ENCODE measurements around the gene ZCCHC24. TPM values are rescaled to one million over a fixed set of nuclear protein-coding genes. Genes with fewer than 3 reads are reported as not detected.

Gene ZCCHC24
- total RNA-seq, 2 donors from 2014 or later, result 45.6 to 85.9 TPM

- Histone ChIP-seq H3K4me3 (no peak overlapping the region), H3K4me1 (peaks cover 0 to 30% of the 10 kb centered on the region in 2 donors), H3K27ac (peak overlapping the region in 1 of 2 donors; percentile 66), H3K9me3 (no peaks in the 10 kb centered on the region), H3K36me3 (no peaks in the 10 kb centered on the region), H3K27me3 (no peaks in the 10 kb centered on the region)
- no peak for DNase-seq (ENCODE audit: low spot score)
- no peak for TF ChIP-seq CTCF (IDR thresholded peaks at IDR 0.05)
Observed at GRCh38 chr10:79483948-79484347, 38.5 kb upstream of the ZCCHC24 start.

DNA sequence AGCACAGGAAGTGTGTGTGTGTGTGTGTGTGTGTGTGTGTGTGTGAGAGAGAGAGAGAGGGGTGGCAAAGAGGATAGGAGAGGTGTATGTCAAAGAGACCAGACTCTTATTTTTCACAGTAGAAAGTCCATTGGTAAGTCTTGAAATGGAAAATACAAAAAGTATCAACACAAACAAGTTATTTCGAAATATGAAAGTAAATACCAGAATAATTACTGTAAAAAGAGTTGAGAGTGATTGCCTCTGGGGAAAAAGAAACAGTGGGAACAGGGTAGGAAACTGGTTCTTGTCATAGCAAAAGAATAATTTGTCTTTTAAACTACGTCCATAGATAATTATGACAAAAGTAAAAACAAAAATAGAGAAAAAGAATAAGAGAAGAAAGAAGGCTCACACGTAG lies 37.9 kb upstream of the ZCCHC24 start:
- Histone ChIP-seq H3K9me3 (no peaks in the 10 kb centered on the region), H3K27me3 (no peaks in the 10 kb centered on the region), H3K4me1 (peaks cover 0 to 25% of the 10 kb centered on the region in 2 donors), H3K4me3 (no peak overlapping the region), H3K27ac (peak overlapping the region in 1 of 2 donors; percentile 66), H3K36me3 (no peaks in the 10 kb centered on the region)
- DNase-seq (ENCODE audit: low spot score), result no peak
- TF ChIP-seq CTCF (IDR thresholded peaks at IDR 0.05), result no peak

- TF ChIP-seq CTCF (IDR thresholded peaks at IDR 0.05), result no peak
- H3K4me3 ChIP-seq, result no peak overlapping the region
- no peaks in the 10 kb centered on the region for H3K9me3 ChIP-seq
- peaks cover 0 to 20% of the 10 kb centered on the region in 2 donors for H3K4me1 ChIP-seq
- no peak for DNase-seq (ENCODE audit: low spot score)
- H3K36me3 ChIP-seq, result no peaks in the 10 kb centered on the region
- peak overlapping the region in 1 of 2 donors; percentile 66 for H3K27ac ChIP-seq
- no peaks in the 10 kb centered on the region for H3K27me3 ChIP-seq
Observed at GRCh38 chr10:79482741-79483140, 37.3 kb upstream of the ZCCHC24 start.

DNA sequence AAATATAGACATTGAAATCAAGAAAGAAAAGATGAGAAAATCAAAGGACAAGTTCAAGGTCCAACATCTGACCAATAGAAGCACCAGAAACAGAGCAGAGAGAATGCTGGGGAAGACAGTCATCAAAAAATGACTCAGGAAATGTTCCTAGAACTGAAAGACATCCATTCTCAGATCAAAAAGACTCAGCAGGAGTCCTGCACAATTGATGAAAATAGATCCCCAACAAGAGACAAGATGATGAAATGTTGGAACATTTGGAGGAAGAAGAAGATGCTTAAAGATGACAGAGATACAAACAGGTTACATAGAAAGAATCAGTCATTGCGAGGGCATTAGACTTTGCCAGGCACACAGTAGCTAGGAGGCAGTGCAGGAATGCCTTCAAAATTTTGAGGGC lies 36.9 kb upstream of the ZCCHC24 start:
- H3K9me3 ChIP-seq, result no peaks in the 10 kb centered on the region
- H3K4me3 ChIP-seq, result no peak overlapping the region
- H3K36me3 ChIP-seq, result no peaks in the 10 kb centered on the region
- no peaks in the 10 kb centered on the region for H3K27me3 ChIP-seq
- H3K27ac ChIP-seq, result peak overlapping the region in 1 of 2 donors; percentile 66
- DNase-seq (ENCODE audit: low spot score), result no peak
- peaks cover 0 to 15% of the 10 kb centered on the region in 2 donors for H3K4me1 ChIP-seq
- no peak for TF ChIP-seq CTCF (IDR thresholded peaks at IDR 0.05)

GRCh38 chr10:79479283-79479909 lies 34.0 kb upstream of the ZCCHC24 start:
- Histone ChIP-seq H3K9me3 (no peaks in the 10 kb centered on the region), H3K4me1 (peaks cover 0 to 10% of the 10 kb centered on the region in 2 donors), H3K36me3 (no peaks in the 10 kb centered on the region), H3K4me3 (no peak overlapping the region), H3K27me3 (no peaks in the 10 kb centered on the region), H3K27ac (no peak overlapping the region)
- no peak for TF ChIP-seq CTCF (IDR thresholded peaks at IDR 0.05)
- DNase-seq (ENCODE audit: low spot score), result no peak

GRCh38 chr10:79477456-79477855 lies 32.0 kb upstream of the ZCCHC24 start:
- no peaks in the 10 kb centered on the region for H3K36me3 ChIP-seq
- no peak for TF ChIP-seq CTCF (IDR thresholded peaks at IDR 0.05)

More at GRCh38 chr10:79477456-79477855, 32.0 kb upstream of the ZCCHC24 start:
- Histone ChIP-seq H3K4me1 (no peaks in the 10 kb centered on the region), H3K4me3 (no peak overlapping the region), H3K27ac (no peak overlapping the region), H3K9me3 (no peaks in the 10 kb centered on the region), H3K27me3 (no peaks in the 10 kb centered on the region)
- no peak for DNase-seq (ENCODE audit: low spot score)

Data from right atrium auricular region (tissue), 2 donors.